ACC112 (cell line): ENCODE results near the gene LBR.

Experiments used
- H2AFZ ChIP-seq: fragments of 200-600 bp; sonication (generic); one replicate; pipeline ENCODE4 v1.6.0; 2017; ENCODE audit warnings: antibody characterized with exemption, low read length; ENCODE audit not compliant: unreplicated experiment
- H3K27ac ChIP-seq: fragments of 200-600 bp; sonication (generic); 2 replicates; pipeline ENCODE4 v1.5.1; 2014; ENCODE audit warnings: low read depth, mild to moderate bottlenecking, antibody characterized with exemption, low read length, moderate library complexity
- H3K27me3 ChIP-seq: fragments of 200-600 bp; sonication (generic); 2 replicates; pipeline ENCODE4 v1.6.1; 2014; ENCODE audit warnings: mild to moderate bottlenecking, antibody characterized with exemption, low read length, moderate library complexity, mixed read lengths; ENCODE audit not compliant: insufficient read depth
- H3K36me3 ChIP-seq: fragments of 200-600 bp; sonication (generic); 2 replicates; pipeline ENCODE4 v1.6.1; 2016; ENCODE audit warnings: mild to moderate bottlenecking, antibody characterized with exemption, low read length, moderate library complexity, mixed read lengths; ENCODE audit not compliant: insufficient read depth
- H3K4me1 ChIP-seq: fragments of 200-600 bp; sonication (generic); one replicate; pipeline ENCODE4 v1.6.1; 2016; ENCODE audit warnings: low read length, mixed read lengths; ENCODE audit not compliant: insufficient read depth, unreplicated experiment, control insufficient read depth
- H3K4me3 ChIP-seq: fragments of 200-600 bp; sonication (generic); 2 replicates; pipeline ENCODE4 v1.5.1; 2014; ENCODE audit warnings: mild to moderate bottlenecking, low read depth, low read length
- H3K79me2 ChIP-seq: fragments of 200-600 bp; sonication (generic); one replicate; pipeline ENCODE4 v1.6.0; 2016; ENCODE audit warnings: low read length; ENCODE audit not compliant: control insufficient read depth, unreplicated experiment, insufficient read depth

Gene LBR

DNA sequence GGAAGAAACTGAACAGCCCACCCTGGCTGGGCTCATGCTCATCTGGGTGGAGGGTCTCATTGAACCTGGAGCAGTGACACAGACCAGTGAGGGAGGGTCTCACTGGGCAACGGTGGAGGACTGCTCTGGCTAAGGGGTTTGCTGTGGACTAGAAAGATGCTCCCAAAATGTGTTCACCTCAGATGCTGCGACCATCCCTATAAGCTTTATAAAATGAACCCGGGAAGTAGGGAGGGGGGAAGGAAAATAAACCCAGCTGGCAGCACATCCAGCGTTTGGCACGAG, 34.5 kb upstream of the LBR start:
- no peaks in the 10 kb centered on the region for H3K36me3 ChIP-seq
- H3K4me1 ChIP-seq, result peaks cover 32% of the 10 kb centered on the region
- H3K4me3 ChIP-seq, result no peak overlapping the region
- no peaks in the 10 kb centered on the region for H3K79me2 ChIP-seq
- no peaks in the 10 kb centered on the region for H3K27me3 ChIP-seq
- no peak overlapping the region for H2AFZ ChIP-seq
- no peak overlapping the region for H3K27ac ChIP-seq

DNA sequence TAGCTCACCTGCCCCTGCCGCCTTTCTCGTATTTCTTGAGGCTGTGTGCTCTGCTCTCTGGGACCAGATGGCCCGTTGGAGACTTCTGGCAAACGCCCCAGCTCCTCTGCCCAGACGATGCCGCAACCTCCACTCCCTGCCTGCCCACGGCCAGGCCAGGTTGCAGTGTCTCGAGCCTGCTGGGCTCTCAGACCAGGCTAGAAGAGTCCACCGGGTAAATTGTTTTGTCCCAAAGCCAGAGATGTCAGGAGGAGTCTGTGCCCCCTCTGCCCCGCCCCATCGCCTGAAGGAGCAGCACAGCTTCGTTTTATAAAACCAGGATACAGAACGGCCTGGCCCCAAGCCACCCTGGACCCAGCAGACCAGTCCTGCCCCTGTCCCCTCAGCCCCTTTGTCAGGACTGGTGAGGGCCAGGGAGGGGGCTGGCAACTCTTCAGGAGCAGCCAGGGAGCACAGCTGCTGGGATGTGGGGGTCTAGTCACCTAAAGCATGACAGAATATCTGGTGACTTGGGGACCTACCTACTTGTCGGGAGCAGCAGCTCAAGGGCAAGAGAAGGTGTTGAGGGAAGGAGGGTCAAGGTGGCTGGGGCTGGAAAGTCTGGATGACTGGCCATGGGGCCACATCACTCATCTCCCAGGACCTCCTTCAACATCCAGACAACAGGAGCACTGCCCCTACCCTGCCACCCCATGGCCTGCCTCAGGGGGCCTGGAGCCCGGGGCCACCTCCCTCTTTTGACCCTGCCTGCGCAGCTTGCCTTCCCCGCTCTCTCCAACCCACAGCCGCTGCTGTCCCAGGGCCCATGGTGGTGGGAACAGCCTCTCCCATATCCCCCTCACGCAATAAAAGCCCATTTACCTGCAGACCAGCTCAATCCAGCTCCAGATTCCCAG, 33.9 kb upstream of the LBR start:
- Histone ChIP-seq H3K79me2 (no peaks in the 10 kb centered on the region), H3K36me3 (no peaks in the 10 kb centered on the region), H3K27ac (no peak overlapping the region), H3K27me3 (no peaks in the 10 kb centered on the region), H2AFZ (no peak overlapping the region), H3K4me1 (peaks cover 31% of the 10 kb centered on the region), H3K4me3 (no peak overlapping the region)

DNA sequence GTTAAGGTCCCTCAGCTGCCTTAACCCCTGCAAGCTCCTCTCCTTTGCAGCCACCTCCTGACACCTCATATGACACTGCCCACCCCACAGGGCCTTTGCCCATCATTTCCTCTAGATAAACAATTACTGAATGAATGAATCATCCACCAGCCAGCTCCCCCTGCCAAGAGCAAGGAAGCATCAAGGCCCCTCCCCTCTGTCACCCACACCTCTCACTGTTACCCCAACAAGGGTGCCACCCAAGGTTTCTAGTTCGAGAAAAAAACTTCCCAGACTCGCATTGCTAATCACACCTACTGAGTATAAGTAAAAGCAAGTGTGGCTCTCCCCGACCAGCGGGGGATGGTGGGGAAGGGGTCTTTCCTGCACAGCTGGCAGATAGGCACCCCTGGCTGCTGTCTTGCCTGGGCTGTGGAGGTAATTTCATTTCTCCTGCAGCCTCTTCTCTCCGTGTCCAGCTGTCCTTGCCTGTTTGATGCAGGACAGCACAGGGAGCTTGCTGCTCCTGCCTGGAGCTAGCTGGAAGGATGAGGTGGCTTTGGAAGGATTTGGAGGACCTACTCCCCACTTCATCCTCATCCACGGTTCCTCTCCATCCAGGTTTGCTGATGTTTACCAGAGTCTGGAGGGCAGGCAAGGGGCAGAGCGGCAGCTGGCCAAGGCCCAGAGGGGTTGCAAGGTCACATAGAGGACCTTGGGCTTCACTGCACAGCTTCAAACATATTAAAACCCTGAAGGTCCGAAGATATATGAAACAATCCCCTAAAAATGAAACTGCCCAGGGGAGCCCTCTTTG, 33.1 kb upstream of the LBR start:
- Histone ChIP-seq H3K4me3 (no peak overlapping the region), H3K4me1 (peaks cover 31% of the 10 kb centered on the region), H3K79me2 (no peaks in the 10 kb centered on the region), H3K27ac (no peak overlapping the region), H3K36me3 (no peaks in the 10 kb centered on the region), H3K27me3 (no peaks in the 10 kb centered on the region), H2AFZ (no peak overlapping the region)

DNA sequence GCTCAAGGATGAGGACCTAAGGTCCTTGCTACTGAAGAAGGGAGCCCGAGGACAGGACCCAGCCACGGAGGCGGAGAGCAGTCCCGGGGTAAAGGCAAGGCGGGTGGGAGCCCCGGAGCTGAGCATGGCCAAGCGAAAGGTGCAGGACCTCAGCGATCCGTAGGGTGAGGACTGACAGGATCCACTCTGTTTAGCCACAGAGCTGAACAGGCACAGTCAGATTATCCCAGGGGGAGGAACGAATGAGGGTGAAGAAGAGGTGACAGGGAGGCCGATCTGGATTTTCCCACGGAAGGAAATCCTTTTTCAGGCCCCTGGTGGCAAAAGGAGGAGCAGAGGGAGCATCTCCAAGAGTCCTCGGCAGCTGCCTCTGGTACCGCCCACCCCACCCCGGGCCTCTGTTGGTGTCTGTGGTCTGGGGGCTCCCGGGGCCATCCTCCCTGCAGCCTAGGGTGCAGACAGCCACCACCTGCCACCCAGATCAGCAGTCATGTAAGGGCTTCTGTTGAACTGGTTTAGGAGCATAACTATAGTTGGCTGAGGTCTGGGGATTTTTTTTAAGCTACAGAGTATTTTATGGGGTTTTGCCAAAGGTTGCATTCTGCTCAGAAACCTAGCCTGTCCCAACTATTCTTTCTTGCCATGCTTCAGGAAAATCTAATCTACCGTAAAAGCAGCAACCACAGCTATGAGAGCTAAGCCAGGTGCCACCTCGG, 32.3 kb upstream of the LBR start:
- no peak overlapping the region for H2AFZ ChIP-seq
- H3K27me3 ChIP-seq, result no peaks in the 10 kb centered on the region
- no peaks in the 10 kb centered on the region for H3K79me2 ChIP-seq
- H3K4me3 ChIP-seq, result no peak overlapping the region
- peaks cover 33% of the 10 kb centered on the region for H3K4me1 ChIP-seq
- H3K36me3 ChIP-seq, result no peaks in the 10 kb centered on the region
- H3K27ac ChIP-seq, result no peak overlapping the region

DNA sequence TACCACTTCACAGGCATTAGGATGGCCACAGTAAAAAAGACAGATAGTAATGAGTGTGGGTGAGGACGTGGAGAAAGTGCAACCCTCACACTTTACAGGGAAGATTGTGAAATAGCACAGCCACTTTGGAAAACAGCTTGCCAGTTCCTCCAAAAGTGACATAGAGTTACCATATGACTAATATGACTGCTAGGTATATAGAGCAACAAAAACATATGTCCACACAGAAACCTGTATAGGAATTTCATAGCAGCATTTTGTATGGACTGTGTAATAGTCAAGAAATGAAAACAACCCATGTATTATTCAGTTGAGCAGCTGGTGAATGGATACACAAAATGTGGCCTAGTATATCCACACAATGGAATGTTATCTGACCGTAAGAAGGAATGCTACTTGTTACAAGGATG, 30.4 kb upstream of the LBR start:
- Histone ChIP-seq H3K4me1 (peaks cover 48% of the 10 kb centered on the region), H2AFZ (no peak overlapping the region), H3K27me3 (no peaks in the 10 kb centered on the region), H3K4me3 (no peak overlapping the region), H3K36me3 (no peaks in the 10 kb centered on the region), H3K79me2 (no peaks in the 10 kb centered on the region), H3K27ac (no peak overlapping the region)

DNA sequence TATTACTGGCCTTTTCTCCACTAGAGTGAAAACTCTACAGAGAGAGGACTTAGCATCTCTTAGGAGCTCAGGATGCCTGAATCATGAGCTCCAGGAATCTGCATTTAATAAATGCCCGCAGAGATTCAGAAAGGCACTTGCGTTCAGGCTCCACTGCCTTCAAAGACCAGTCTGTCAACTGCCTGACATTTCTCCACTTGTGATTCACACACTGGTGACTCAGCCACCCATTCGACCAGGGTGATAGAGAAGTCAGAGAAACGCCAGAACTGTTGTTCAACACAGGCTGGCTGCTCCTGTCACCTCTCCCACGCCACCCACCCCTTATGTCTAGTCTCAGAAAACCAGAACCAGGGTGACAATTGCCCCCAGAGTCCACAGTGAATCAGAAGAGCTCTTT, 26.9 kb upstream of the LBR start:
- H3K4me3 ChIP-seq, result no peak overlapping the region
- H3K27ac ChIP-seq, result peak overlapping the region; percentile 37; the same call in 1 of the 2 replicates
- no peak overlapping the region for H2AFZ ChIP-seq
- H3K4me1 ChIP-seq, result peaks cover 25% of the 10 kb centered on the region
- no peaks in the 10 kb centered on the region for H3K27me3 ChIP-seq
- no peaks in the 10 kb centered on the region for H3K36me3 ChIP-seq
- H3K79me2 ChIP-seq, result no peaks in the 10 kb centered on the region

DNA sequence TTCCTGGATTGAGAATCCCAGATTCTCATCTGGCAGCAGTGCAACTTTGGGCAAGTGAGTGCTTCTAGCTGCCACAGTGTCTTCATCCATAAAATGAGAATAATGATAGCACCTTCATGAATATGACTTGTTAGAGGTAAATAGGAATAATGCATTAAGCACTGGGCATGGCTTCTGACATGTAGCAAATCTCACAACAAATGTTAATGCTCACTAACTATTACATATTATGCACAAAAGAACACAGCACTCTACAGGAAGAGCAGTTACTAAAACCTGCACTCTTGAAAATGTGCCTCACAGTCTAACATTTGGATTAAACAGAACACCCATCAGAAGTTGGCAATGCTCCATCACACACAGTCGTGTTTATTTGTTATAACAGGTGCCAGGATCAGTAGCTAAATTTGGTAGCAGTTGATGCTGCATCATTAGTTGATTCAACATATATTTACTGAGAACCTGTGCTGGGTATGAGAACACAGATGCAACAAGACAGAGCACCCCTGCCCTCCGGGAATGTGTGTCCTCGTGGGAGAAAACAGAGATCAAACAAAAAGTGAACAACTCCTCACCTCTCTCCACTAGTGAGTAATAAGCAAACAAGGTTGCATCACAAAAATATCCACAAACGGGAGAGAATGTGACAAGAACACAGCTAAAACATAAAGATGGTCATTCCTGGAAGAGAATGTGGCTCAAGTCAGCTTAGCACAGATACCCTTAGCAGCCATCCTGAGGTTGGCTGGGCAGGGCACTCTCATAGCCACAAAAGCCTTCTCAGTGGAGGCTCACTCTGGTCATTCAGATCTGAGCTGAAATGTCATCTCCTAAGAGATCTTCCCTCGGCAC, 26.2 kb upstream of the LBR start:
- Histone ChIP-seq H3K79me2 (no peaks in the 10 kb centered on the region), H3K4me3 (no peak overlapping the region), H3K36me3 (no peaks in the 10 kb centered on the region), H3K4me1 (peaks cover 20% of the 10 kb centered on the region), H3K27ac (no peak overlapping the region), H3K27me3 (no peaks in the 10 kb centered on the region), H2AFZ (no peak overlapping the region)

DNA sequence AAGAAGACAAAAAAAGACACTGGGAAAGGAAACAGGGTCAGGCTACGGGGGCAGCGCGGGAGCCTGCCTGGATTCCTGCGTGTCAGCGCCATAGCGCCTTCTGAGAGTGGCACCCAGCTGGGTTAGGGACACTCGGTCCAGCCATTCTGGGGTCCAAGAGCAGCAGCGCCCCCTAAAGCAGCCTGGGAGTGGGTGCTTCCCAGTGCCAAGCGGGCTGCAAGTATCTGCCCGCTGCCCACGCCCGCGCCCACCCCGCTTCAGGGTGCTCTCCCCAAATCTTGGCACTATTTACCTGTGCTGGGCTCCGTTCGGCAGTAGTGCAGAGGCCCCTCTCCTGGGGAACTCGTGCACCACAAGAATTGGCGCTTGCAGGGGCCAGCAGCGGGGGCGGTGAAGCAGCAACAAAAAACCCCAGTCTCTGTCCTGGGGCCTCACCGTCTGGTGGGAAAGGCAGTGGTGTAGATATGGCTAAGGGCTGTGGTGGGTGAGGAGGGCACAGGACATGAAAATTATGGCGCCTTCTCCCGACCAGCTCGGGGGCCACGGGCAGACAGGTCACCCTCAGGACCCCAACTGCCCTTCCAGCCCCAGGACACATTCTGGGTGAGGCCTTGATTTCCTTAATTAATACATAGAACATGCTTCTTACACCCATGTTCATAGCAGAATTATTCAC, 24.1 kb upstream of the LBR start:
- H3K27ac ChIP-seq, result no peak overlapping the region
- peaks cover 28% of the 10 kb centered on the region for H3K4me1 ChIP-seq
- no peak overlapping the region for H2AFZ ChIP-seq
- H3K27me3 ChIP-seq, result 0 out of 2 replicates have a peak, but pooled peaks cover 4% of the 10 kb centered on the region
- no peaks in the 10 kb centered on the region for H3K79me2 ChIP-seq
- H3K4me3 ChIP-seq, result no peak overlapping the region
- no peaks in the 10 kb centered on the region for H3K36me3 ChIP-seq

DNA sequence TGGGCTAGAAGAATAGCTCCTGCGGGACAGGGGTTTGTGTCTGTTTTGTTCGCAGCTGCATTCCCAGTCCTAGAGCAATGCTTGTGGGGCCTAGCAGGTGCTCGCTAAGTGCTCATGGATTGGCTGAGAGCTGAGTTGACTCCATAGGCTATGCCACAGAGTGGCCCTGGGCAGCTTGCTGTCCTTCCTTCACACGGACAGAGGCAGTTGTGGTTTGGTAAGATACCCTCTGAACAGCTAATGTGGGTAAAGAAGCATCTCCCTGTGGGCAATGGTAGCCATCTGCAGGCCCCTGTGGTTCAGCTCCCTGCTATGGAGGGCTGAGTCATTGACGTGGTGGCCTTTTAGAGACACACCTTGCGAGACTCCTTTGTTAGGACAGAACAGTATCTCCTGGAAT, 23.5 kb upstream of the LBR start:
- Histone ChIP-seq H3K36me3 (no peaks in the 10 kb centered on the region), H3K27ac (no peak overlapping the region), H3K4me3 (no peak overlapping the region), H3K27me3 (0 out of 2 replicates have a peak, but pooled peaks cover 4% of the 10 kb centered on the region), H3K4me1 (peaks cover 28% of the 10 kb centered on the region), H3K79me2 (no peaks in the 10 kb centered on the region), H2AFZ (no peak overlapping the region)
